SK-N-SH treated with all-trans-retinoic acid at 6 μM for 48 hours (cell line): Measurements from ENCODE around the gene MPST.

Experiments used
- CREB5 ChIP-seq: fragments of 250-450 bp; sonication (Bioruptor Pico); IDR thresholded peaks from 2 replicates; pipeline ENCODE4 v1.5.1; 2020; ENCODE audit warnings: low read depth, mild to moderate bottlenecking, moderate library complexity
- PPARA ChIP-seq: fragments of 250-450 bp; sonication (Bioruptor Pico); IDR thresholded peaks from 2 replicates; pipeline ENCODE4 v1.5.0; 2020; ENCODE audit warnings: mild to moderate bottlenecking, borderline replicate concordance
- RARB ChIP-seq: fragments of 250-450 bp; sonication (Bioruptor Pico); IDR thresholded peaks from 2 replicates; pipeline ENCODE4 v1.8.0; 2021; ENCODE audit warnings: mild to moderate bottlenecking, moderate library complexity
- SNAI2 ChIP-seq: fragments of 250-450 bp; sonication (Bioruptor Pico); IDR thresholded peaks from 2 replicates; pipeline ENCODE4 v1.5.0; 2020; ENCODE audit warnings: mild to moderate bottlenecking, moderate library complexity
- ZFP30 ChIP-seq: fragments of 450-650 bp; formaldehyde crosslinking; IDR thresholded peaks from 2 replicates; pipeline ENCODE4 v1.5.0; 2022; ENCODE audit warnings: mild to moderate bottlenecking, moderate library complexity
- ZNF565 ChIP-seq: fragments of 450-650 bp; formaldehyde crosslinking; conservative IDR thresholded peaks from 2 replicates; pipeline ENCODE4 v1.5.0; 2020; ENCODE audit warnings: low read depth, mild to moderate bottlenecking, moderate library complexity
- ZNF8 ChIP-seq: fragments of 450-650 bp; formaldehyde crosslinking; IDR thresholded peaks from 2 replicates; pipeline ENCODE4 v1.5.0; 2020; ENCODE audit warnings: mild to moderate bottlenecking, moderate library complexity
- TF ChIP-seq, protein P1 (sequence below): fragments of 250-450 bp; sonication (Bioruptor Pico); IDR thresholded peaks from 2 replicates; pipeline ENCODE4 v1.8.0; 2020; ENCODE audit warnings: mild to moderate bottlenecking, moderate library complexity, borderline replicate concordance
- TF ChIP-seq, protein P2 (sequence below): fragments of 250-450 bp; sonication (Bioruptor Pico); IDR thresholded peaks from 2 replicates; pipeline ENCODE4 v1.5.0; 2020; ENCODE audit warnings: mild to moderate bottlenecking, moderate library complexity

- TF ChIP-seq ZFP30 (CRISPR knock-in tag) (no peak), SNAI2 (CRISPR knock-in tag) (no peak), ZNF565 (no peak), CREB5 (no peak), RARB (CRISPR knock-in tag) (no peak), PPARA (CRISPR knock-in tag) (no peak), ZNF8 (CRISPR knock-in tag) (no peak)
- TF ChIP-seq, protein P1, sequence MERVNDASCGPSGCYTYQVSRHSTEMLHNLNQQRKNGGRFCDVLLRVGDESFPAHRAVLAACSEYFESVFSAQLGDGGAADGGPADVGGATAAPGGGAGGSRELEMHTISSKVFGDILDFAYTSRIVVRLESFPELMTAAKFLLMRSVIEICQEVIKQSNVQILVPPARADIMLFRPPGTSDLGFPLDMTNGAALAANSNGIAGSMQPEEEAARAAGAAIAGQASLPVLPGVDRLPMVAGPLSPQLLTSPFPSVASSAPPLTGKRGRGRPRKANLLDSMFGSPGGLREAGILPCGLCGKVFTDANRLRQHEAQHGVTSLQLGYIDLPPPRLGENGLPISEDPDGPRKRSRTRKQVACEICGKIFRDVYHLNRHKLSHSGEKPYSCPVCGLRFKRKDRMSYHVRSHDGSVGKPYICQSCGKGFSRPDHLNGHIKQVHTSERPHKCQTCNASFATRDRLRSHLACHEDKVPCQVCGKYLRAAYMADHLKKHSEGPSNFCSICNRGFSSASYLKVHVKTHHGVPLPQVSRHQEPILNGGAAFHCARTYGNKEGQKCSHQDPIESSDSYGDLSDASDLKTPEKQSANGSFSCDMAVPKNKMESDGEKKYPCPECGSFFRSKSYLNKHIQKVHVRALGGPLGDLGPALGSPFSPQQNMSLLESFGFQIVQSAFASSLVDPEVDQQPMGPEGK (CRISPR knock-in tag), result no peak
- TF ChIP-seq, protein P2, sequence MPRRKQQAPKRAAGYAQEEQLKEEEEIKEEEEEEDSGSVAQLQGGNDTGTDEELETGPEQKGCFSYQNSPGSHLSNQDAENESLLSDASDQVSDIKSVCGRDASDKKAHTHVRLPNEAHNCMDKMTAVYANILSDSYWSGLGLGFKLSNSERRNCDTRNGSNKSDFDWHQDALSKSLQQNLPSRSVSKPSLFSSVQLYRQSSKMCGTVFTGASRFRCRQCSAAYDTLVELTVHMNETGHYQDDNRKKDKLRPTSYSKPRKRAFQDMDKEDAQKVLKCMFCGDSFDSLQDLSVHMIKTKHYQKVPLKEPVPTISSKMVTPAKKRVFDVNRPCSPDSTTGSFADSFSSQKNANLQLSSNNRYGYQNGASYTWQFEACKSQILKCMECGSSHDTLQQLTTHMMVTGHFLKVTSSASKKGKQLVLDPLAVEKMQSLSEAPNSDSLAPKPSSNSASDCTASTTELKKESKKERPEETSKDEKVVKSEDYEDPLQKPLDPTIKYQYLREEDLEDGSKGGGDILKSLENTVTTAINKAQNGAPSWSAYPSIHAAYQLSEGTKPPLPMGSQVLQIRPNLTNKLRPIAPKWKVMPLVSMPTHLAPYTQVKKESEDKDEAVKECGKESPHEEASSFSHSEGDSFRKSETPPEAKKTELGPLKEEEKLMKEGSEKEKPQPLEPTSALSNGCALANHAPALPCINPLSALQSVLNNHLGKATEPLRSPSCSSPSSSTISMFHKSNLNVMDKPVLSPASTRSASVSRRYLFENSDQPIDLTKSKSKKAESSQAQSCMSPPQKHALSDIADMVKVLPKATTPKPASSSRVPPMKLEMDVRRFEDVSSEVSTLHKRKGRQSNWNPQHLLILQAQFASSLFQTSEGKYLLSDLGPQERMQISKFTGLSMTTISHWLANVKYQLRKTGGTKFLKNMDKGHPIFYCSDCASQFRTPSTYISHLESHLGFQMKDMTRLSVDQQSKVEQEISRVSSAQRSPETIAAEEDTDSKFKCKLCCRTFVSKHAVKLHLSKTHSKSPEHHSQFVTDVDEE (CRISPR knock-in tag), result no peak
Measured at GRCh38 chr22:37057226-37057625, 37.7 kb downstream of the MPST start.
